HG03066 (cell line): ENCODE data around the gene SPATA33.
"Not testable (repeated sequence)": the region's sequence is repeated elsewhere in the genome, so short reads cannot be mapped to it uniquely, and the experiment has no call there.

ENCODE experiments used
- ATAC-seq: cut with Tn5 transposase; IDR thresholded peaks from one replicate; pipeline ENCODE4 v1.9.1; 2021; ENCODE audit warnings: low read depth; ENCODE audit not compliant: unreplicated experiment

Gene SPATA33

DNA sequence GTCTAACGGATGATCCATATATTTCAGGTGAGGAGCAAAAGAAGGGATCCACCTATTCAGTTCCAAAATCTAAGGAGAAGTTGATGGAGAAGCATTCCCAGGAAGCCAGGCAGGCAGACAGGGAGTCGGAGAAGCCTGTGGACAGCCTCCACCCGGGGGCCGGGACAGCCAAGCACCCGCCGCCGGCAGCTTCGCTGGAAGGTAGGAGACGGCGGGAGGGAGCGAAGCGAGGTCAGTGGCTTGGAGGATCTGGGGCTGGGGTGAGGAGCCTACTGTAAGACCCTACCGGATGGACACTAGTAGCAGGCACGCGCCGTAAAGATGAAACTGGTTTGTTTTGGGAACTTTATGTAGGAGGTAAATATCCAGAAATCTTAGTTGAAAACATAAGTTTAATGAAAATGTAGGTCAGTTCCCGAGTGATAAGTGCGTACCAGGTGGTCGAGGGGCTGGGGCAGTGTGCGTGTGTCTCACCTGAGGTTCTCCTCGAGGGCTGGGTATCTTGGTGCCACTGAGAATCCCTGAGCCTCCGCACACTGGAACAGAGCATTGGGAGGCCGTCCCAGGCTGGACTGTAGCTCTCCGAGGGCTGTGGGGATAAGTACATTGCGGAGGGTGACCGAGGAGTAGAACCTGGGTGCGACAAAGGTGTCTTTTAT, 714 bp downstream of the SPATA33 start:
- ATAC-seq: no peak

DNA sequence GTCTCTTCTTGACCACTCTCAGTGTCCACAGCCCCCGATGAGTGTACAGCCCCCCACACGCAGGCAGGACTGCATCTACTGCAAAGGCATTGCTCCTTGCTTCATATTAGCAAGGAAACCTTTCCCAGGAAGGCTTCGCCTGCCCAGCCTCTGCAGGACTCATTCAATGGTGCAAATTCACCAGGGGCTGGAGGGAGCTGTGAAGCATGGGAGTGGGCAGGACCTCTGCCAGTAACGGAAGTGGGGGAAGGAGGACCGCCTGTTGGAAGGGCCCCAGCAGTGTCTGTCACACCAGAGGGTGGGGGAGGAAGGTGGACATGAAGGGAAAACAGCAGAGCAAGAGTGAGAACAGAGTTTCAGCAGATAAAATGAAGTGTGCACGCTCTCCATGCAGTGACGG, 2.5 kb downstream of the SPATA33 start:
- no peak for ATAC-seq

DNA sequence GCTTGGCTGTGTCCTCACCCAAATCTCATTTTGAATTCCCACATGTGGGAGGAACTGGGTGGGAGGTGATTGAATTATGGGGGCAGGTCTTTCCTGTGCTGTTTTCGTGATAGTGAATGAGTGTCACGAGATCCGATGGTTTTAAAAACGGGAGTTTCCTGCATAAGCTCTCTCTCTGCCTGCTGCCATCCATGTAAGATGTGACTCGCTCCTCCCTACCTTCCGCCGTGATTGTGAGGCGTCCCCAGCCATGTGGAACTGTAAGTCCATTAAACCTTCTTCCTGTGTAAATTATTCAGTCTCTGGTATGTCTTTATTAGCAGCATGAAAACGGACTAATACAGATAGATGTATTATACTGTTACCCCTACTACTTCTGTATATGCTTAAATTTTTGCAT, 3.6 kb downstream of the SPATA33 start:
- ATAC-seq: no peak

DNA sequence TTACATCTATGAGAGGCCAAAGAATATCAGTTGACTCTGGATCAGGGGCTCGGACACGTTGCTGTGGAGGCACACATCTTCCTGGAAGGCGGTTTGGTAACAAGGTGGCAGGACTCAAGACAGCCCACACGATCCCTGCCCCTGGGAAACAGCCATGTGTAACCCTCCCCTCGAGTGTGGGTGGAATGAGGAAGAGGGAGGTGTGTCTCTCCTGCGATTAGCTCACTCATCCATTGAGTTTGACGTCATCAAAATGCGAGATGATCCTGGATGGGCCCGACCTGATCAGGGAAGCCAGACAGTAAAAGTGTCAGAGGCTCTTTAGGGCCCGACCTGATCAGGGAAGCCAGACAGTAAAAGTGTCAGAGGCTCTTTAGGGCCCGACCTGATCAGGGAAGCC, 6.6 kb downstream of the SPATA33 start:
- ATAC-seq: not testable (repeated sequence)

DNA sequence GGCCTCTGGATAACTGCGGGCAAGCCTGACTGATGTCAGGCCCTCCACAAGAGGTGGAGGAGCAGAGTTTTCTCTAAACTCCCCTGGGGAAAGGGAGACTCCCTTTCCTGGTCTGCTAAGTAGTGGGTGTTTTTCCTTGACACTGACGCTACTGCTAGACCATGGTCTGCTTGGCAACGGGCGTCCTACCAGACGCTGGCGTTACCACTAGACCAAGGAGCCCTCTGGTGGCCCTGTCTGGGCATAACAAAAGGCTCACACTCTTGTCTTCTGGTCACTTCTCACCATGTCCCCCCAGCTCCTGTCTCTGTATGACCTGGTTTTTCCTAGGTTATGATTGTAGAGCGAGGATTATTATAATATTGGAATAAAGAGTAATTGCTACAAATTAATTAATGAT, 9.4 kb downstream of the SPATA33 start:
- ATAC-seq: not testable (repeated sequence)

DNA sequence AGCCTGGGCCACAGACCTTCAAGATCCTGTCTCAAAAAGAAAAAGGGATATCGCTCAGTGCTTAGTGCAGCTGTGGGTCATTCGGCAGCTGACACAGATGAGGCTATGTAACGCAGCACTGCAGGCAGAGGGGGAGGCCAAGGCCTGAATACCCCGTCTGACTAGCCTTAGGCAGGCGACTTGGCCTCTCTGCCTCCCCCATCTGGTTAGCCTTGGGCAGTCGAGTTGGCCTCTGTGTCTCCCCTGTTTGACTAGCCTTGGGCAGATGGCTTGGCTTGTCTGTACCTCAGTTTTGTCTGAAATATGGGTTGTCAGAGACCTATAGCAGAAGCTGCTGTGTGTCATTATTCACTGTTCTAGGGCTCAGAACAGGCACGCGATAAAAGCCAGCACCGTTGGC, 10.0 kb downstream of the SPATA33 start:
- no peak for ATAC-seq

DNA sequence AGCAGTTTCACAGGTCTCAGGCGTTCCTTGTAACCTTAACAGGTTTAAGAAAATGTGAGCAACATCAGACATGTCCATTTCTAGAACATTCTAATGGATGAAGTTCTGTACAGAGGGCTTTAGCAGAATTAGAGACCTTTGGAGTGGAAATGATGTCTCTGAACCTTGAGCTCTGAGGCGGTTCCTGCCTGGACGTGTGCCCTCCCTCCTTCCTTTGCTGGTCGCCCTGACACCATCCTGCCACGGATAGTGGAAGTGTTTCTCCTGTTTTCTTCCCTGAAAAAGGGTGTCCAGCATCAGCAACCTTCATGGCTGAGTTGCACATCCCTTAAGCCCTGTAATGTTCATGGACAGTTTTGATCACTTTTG, 11.1 kb downstream of the SPATA33 start:
- ATAC-seq: no peak

DNA sequence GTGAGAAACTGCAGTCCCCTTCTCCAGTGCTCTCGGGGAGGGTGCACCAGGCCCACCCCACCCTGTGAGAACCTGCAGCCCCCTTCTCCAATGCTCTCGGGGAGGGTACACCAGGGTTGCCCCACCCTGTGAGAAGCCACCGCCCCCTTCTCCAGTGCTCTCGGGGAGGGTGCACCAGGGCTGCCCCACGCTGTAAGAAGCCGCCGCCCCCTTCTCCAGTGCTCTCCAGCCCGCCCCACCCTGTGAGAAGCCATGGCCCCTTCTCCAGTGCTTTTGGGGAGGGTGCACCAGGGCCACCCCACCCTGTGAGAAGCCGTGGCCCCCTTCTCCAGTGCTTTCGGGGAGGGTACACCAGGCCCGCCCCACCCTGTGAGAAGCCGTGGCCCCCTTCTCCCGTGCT, 12.1 kb downstream of the SPATA33 start:
- no peak for ATAC-seq

DNA sequence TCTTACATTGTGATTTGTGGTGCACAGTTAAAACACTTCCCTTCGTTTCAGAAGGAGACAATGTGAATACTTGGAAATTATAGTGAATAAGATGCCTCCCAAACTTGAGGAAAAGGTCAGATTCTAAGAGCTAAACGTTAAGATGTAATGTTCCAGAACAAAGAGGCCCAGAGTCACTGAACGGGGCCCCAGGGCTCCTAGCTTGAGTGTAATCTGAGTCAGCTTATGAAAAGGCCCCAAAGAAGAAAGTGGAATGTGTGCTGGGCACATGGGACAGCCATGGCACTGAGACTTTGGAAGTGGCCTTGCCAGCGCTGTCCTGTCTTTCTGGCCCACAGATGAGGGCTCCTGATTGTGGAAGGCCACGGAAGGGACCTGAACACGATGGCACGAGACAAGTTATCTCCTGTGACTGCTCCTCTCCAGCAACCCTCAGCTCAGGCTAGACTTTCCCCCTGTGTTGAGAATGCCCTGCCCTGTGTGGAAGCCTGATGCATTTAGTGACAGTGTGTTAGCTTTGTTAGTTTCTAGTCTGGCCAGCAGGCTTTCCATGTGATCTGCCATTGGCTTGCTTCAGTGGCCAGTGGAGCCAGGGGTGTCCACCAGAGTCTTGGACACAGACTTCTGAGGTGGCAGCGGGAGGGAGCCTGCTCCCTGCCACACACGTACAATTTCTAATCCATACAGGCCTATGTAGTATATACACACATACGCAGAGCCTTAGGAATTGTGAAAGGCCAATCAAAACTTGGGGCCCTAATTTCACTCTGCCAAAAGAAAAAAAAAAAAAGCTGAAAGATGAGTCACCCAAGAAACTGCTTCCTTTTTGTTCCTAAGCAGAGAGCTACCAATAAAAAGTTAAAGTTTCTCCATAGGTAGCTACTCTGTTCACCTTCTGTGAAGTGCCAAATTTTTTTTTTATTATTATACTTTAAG, 13.1 kb downstream of the SPATA33 start:
- no peak for ATAC-seq

DNA sequence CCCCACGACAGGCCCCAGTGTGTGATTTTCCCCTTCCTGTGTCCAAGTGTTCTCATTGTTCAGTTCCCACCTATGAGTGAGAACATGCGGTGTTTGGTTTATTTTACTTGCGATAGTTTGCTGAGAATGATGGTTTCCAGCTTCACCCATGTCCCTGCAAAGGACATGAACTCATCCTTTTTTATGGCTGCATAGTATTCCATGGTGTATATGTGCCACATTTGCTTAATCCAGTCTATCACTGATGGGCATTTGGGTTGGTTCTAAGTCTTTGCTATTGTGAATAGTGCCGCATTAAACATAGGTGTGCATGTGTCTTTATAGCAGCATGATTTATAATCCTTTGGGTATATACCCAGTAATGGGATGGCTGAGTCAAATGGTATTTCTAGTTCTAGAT, 13.9 kb downstream of the SPATA33 start:
- ATAC-seq: not testable (repeated sequence)

DNA sequence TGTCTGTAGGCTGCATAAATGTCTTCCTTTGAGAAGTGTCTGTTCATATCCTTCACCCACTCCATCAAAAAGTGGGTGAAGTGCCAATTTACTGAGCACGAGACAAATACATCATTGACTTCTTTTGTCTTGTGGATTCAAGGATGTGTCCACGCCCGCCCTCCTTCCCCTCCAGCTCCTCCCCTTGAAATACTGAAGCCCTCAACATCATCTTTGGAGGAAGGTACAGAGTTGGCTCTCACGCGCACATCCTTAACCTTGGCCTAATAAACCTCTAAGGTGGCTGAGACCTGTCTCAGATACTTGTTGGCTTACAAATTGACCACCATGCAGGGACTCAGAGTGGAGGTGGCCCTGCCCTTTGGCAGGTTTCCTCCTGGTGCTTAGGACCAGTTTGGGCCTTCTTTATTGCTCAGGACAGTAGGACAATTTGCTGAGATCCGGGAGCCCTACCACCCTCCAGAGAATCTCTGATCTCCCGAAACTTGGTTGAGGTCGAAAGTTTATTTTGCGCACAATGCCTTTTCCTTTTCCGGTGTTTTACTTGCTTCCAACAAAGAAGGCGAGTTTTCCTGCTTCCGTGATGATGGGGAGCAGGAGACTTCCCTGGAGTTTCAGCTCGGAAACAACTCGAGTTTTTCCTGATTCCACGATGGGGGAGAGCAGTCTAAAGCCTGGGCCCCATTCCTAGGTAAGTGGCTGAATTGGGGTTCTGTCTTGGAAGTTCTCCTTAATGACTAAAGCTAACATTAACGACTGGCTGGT, 14.7 kb downstream of the SPATA33 start:
- no peak for ATAC-seq

DNA sequence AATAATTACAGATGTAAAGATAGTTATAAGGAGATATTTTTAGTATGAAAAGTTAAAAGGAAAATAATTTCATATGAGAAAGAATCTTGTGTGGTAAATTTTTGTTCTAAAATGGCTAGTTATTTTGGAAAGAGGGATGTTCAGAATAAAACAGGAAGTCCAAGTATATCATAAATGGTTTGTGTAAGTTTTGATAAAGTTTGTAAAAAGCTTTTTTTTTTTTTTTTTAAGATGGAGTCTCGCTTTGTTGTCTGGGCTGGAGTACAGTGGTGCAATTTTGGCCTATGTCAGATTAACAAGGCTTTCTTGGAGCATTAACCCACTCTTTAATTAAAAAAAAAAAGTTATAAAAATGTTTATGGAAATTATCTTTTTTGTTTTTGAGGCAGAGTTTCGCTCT, 20.6 kb downstream of the SPATA33 start:
- no peak for ATAC-seq

DNA sequence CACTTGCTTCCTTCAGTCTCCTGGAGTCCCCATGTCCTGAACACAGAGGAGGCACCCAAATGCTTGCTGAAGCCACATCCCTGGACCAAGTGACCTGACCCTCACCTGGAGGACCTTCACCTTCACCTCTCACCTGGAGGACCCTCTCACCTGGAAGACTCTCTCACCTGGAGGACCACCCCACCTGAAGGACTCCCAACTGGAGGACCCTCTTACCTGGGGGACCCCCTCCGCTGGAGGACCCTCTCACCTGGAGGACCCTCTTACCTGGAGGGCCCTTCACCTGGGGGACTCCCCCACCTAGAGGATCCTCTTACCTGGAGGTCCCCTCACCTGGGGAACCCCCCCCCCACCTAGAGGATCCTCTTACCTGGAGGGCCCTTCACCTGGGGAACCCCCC, 28.3 kb downstream of the SPATA33 start:
- no peak for ATAC-seq

DNA sequence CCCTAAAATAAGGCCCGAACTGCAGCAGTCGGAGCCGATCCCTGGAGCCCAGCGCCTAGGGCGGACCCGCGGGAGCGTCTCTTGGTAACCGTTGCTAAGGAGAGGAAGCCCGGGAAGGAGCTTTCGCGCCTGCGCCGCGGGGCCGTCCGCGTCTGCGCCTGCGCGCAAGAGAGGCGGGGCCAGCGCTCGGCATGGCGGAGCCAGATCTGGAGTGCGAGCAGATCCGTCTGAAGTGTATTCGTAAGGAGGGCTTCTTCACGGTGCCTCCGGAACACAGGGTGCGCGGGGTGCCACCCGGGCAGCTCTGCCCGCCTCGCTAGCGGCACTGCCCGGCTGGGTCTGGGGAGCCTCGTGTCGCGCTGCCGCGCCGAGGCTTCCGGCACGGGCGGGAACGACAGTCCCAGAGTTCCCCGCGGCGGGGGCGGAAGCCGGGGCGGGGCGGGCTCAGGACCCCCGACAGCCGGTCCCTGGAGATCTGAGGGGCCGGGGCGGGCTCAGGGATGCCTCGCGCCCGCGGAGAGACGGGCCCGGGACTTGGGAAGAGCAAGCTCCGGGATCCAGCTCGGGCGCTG, 29.0 kb downstream of the SPATA33 start, which contains the start of gene CDK10:
CDK10 (plus strand) TSS at position 170 of the 572 bp plus-strand sequence; CDS start at position 192, 22 bp downstream.
- peak; percentile 79 for ATAC-seq

DNA sequence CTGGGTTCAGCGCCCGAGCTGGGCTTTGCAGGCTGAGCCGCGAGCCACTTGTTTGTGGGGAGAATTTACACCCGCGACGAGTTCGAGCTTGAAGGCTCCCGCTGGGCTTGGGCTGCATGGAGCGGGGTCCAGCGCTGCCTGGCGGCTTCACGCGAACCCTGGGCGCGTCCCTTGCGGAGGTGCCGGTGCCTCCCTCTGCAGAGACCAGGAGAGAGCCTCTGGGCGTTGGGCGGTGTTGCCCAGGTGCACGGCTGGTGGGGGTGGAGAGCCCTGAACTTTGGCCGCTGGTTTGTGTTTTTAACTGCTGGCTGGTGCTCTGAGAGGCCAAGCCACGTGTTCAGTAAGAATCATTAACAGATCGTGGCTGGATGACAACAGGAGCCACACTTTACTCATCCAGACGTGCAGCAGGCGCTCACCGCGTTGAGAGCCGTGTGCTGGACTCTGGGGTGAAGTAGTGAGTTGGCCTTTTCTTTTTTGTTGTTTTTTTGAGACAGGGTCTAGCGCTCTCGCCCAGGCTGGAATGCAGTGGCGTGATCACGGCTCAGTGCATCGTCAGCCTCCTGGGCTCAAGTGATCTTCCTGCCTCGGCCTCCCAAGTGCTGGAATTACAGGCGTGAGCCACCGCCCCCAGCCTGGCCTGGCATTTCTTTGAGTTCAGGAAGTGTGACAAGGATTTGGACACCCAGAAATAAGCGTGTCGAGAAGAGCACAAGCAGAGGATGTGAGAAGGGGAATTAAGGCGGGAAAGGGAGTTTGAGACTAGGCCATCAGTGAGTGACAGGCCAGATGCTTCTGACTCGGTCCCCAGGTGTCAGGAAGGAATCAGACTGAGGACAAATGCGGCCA, 29.7 kb downstream of the SPATA33 start:
- peak; percentile 45 for ATAC-seq

DNA sequence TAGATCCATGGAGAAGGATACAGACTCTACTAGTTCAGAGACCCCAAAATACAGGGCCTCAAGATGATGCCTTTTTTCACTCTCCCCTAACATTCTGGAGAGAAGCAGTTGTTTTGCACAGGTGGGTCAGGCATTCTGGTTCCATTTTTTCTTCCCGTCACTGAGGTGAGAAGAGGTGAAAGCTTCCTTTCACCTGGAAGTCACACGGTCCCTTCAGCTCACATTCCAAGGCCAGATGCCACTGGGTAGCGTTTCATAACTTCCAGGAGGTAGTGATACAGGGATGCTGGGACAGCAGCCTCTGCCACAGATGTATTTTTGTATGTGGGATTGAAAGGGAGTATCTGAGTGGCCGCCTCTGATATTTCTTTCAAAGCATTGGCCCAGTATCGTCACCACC, 30.8 kb downstream of the SPATA33 start:
- ATAC-seq: no peak

DNA sequence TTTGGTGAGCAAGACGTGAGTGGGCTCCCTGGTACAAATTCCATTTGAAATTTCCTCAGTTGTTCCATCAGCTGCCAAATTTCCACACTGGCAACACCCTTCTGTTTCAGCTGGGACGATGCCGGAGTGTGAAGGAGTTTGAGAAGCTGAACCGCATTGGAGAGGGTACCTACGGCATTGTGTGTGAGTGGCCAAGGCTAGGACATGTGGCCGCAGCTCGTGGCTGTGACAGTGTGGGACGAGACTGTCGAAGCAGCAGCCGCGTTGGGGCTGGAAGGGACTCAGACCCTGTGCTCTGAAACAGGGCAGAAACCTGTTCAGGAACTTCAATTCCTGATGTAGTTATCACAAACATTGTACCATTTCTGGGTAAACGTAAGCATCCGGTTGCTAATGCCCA, 31.5 kb downstream of the SPATA33 start:
- no peak for ATAC-seq

DNA sequence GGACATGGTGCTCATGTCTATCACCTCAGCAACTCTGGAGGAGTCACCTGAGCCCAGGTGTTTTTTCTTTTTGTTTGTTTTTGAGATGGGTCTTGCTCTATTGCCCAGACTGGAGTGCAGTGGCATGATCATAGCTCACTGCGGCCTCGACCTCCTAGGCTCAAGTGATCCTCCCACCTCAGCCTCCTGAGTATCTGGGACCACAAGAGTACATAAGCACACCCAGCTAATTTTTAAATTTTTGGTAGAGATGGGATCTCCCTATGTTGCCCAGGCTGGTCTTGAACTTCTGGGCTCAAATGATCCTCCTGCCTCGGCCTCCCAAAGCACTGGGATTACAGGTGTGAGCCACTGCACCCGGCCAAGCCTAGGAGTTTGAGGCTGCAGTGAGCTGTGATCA, 32.0 kb downstream of the SPATA33 start:
- ATAC-seq: not testable (repeated sequence)

DNA sequence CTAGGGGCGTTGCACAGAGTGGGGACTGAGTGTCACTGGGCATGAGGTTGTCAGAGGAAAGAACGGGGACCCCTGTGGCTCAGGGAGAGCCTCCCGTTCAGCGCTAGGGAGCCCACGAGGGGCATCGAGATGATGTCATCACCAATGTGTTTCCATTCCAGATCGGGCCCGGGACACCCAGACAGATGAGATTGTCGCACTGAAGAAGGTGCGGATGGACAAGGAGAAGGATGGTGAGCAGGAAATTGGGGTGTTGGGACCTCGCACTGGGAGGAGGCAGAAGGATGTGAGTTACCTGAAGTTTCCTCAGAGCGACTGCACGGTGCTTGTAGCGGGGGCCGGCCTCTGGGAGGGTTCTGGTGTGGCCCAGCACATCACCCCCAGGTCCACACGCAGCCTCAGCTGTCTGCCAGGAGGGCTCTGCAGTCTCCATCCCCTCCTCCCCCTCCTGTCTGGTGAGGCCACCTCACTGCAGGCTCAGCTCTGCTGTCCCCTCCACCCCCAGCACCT, 32.8 kb downstream of the SPATA33 start:
- ATAC-seq: no peak
